K562 (cell line): ENCODE results near the gene DGCR8. TPM values are rescaled to one million over a fixed set of nuclear protein-coding genes. Genes with fewer than 3 reads are reported as not detected.
A peak's percentile ranks its signal among the peaks of the same experiment; 100 is the strongest.

Experiments used
- CBX5 ChIP-seq: IDR thresholded peaks from 2 replicates; pipeline ENCODE4 v1.6.1; 2014; ENCODE audit warnings: low read depth, borderline replicate concordance
- CEBPG ChIP-seq, 3 experiments: fragments of 200-800 bp in 1 of 3; sonication (Bioruptor generic) in 1 of 3; sonication (generic) in 1 of 3; formaldehyde crosslinking in 1 of 3; IDR thresholded peaks in 2 of 3; conservative IDR thresholded peaks in 1 of 3; 2 replicates each; pipeline versions ENCODE4 v1.6.1 to v1.8.0; 2016 to 2022; ENCODE audit warnings: missing compliant biosample characterization in 2 of 3, missing genetic modification characterization in 2 of 3, mild to moderate bottlenecking in 1 of 3, missing genetic modification reagents in 1 of 3
- NCOR1 ChIP-seq: fragments of 450-650 bp; IDR thresholded peaks from 2 replicates; pipeline ENCODE4 v1.6.1; 2016; ENCODE audit warnings: mild to moderate bottlenecking, moderate library complexity
- POLR2A ChIP-seq: fragments of 450-650 bp; conservative IDR thresholded peaks from 2 replicates; pipeline ENCODE4 v1.6.1; 2016
- TBP ChIP-seq: optimal IDR thresholded peaks from 2 replicates; pipeline ENCODE3; 2011; ENCODE audit warnings: low read depth, low read length, improper control_type of control experiment
- XRCC4 ChIP-seq: IDR thresholded peaks from one replicate; pipeline ENCODE4 v1.6.1; 2011; ENCODE audit not compliant: insufficient read depth, insufficient read length; ENCODE audit errors: extremely low read depth
- ZFP1 ChIP-seq: fragments of 450-650 bp; formaldehyde crosslinking; IDR thresholded peaks from 2 replicates; pipeline ENCODE4 v1.4.0; 2020; ENCODE audit warnings: mild to moderate bottlenecking, mixed read lengths
- ZNF408 ChIP-seq: fragments of 250-450 bp; sonication (Bioruptor Pico); IDR thresholded peaks from 2 replicates; pipeline ENCODE4 v1.4.0; 2020; ENCODE audit warnings: low read depth, mild to moderate bottlenecking, moderate library complexity
- polyA plus RNA-seq, 8 experiments: library from polyadenylated mRNA; depleted of rRNA in 4 of 8; stranded (reverse) in 5 of 8; unstranded in 3 of 8; fragments of >200 nt; fragmentation: Nextera tagmentation in 2 of 8; fragmentation: Illumina TruSeq in 1 of 8; extraction: Ambion mirVana in 2 of 8; extraction: Trizol in 1 of 8; gene quantifications; 2 replicates each; pipeline versions ENCODE4 v1.2.1 to v1.2.3, GENCODE V29; 2011 to 2014; ENCODE audit warnings: inconsistent platforms in 1 of 8, missing spikeins in 1 of 8
- total RNA-seq, 7 experiments: library from RNA; depleted of rRNA in 6 of 7; stranded (reverse); fragments of >200 nt in 6 of 7; fragmentation: Illumina TruSeq in 2 of 7; extraction: Trizol in 2 of 7; gene quantifications; 2 replicates each; pipeline versions ENCODE4 v1.2.1 to v1.2.3, GENCODE V29; 2011 to 2021; ENCODE audit warnings: low replicate concordance in 1 of 7
- TF ChIP-seq, protein P1 (sequence below): fragments of 250-450 bp; sonication (Bioruptor Pico); IDR thresholded peaks from 2 replicates; pipeline ENCODE4 v1.4.0; 2020; ENCODE audit warnings: mild to moderate bottlenecking, moderate library complexity, borderline replicate concordance
- TF ChIP-seq, protein P2 (sequence below): IDR thresholded peaks from 2 replicates; pipeline ENCODE4 v1.6.1; 2016; ENCODE audit warnings: missing genetic modification characterization, missing compliant biosample characterization

DGCR8 gene
- total and polyA plus RNA-seq, 9 of the 15 experiments (the other 6 are each of a cell fraction or from before 2014, with no cell fraction given), result 5.9 to 144 (median 80.1) TPM

DNA sequence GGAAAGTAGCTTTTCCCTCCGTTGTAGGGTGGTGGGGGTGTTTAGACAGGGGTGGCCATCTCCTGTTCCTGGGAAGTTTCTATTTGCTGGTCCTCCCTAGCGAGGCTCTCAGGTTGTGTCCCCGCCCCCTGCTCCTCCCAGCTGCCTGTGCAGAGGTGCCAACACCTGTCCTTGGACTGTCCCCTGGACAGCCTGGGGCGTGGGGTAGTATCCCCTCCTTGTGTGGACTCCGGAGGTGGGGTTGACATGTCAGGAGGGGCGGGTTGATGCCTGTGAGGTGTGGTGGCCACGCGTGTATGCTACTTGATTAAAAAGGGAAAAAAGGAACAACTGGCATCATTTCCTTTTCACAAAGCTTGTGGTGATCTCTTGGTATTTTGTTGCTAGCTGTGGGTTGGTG is 21.6 kb downstream of the DGCR8 start (continued):
- TF ChIP-seq, protein P1, sequence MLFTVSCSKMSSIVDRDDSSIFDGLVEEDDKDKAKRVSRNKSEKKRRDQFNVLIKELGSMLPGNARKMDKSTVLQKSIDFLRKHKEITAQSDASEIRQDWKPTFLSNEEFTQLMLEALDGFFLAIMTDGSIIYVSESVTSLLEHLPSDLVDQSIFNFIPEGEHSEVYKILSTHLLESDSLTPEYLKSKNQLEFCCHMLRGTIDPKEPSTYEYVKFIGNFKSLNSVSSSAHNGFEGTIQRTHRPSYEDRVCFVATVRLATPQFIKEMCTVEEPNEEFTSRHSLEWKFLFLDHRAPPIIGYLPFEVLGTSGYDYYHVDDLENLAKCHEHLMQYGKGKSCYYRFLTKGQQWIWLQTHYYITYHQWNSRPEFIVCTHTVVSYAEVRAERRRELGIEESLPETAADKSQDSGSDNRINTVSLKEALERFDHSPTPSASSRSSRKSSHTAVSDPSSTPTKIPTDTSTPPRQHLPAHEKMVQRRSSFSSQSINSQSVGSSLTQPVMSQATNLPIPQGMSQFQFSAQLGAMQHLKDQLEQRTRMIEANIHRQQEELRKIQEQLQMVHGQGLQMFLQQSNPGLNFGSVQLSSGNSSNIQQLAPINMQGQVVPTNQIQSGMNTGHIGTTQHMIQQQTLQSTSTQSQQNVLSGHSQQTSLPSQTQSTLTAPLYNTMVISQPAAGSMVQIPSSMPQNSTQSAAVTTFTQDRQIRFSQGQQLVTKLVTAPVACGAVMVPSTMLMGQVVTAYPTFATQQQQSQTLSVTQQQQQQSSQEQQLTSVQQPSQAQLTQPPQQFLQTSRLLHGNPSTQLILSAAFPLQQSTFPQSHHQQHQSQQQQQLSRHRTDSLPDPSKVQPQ (CRISPR knock-in tag), result no peak
- TF ChIP-seq POLR2A, result 0 out of 2 replicates have a peak, but pooled peaks have one; percentile 32
- no peak for TF ChIP-seq CEBPG (CRISPR knock-in tag; IDR thresholded peaks at IDR 0.05)
- no peak for TF ChIP-seq CEBPG (tag; conservative IDR thresholded peaks at IDR 0.05 in 1 of 2, IDR thresholded peaks at IDR 0.05 in 1 of 2)
- no peak for TF ChIP-seq ZFP1 (CRISPR knock-in tag)
- TF ChIP-seq, protein P2, sequence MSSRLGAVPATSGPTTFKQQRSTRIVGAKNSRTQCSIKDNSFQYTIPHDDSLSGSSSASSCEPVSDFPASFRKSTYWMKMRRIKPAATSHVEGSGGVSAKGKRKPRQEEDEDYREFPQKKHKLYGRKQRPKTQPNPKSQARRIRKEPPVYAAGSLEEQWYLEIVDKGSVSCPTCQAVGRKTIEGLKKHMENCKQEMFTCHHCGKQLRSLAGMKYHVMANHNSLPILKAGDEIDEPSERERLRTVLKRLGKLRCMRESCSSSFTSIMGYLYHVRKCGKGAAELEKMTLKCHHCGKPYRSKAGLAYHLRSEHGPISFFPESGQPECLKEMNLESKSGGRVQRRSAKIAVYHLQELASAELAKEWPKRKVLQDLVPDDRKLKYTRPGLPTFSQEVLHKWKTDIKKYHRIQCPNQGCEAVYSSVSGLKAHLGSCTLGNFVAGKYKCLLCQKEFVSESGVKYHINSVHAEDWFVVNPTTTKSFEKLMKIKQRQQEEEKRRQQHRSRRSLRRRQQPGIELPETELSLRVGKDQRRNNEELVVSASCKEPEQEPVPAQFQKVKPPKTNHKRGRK, result no peak
- TF ChIP-seq CBX5, result no peak
- no peak for TF ChIP-seq ZNF408 (CRISPR knock-in tag)
- TF ChIP-seq NCOR1, result no peak
- TF ChIP-seq TBP, result no peak
- TF ChIP-seq XRCC4, result no peak
